Activated T-helper 1 cell treated with Interleukin-2 at 50 U/mL for 16 hours (primary cell): ENCODE data around the gene HDHD5.
"Not testable (repeated sequence)": the region's sequence is repeated elsewhere in the genome, so short reads cannot be mapped to it uniquely, and the experiment has no call there.

Source experiments
- DNase-seq: peaks from one replicate; pipeline ENCODE4 v3.0.0-alpha.2; 2020; ENCODE audit warnings: low read depth

HDHD5 gene

DNA sequence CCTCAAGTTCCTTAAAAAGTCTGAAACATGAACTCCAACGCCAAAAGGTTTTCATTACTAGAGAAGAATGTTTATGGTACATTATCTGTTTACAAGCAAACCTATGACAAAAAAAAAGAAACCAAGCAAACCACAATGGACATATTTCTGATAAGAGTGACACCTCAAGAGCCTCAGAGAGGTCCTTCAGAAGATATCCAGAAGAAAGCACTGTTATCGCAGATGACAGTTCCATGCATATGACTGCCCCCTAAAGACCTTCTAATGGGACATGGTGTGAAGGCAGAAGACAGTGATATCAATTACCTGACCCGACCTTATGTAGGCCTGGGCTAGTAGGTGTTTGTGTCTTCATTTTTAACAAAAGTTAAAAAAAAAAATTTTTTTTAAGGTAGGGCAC lies 3.1 kb downstream of the HDHD5 start:
- DNase-seq, result no peak

DNA sequence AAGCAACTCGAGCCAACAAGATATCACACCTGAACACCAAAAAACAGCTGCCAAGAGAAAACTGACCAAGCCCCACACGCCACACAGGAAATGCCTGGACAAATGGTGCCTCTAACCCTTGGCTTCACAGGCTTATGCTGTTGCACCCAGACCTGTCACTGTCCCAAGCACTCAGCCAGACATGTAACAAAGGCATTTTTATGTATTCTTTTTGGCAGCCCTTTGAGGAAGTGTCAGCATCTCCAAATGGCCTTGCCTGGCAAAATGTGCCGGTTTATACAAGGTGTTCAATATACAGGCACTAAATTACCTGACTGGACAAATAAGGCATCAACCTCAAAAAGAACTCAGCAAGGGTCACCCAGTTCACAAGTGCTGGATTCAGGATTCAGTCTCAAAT lies 6.1 kb downstream of the HDHD5 start:
- DNase-seq, result no peak

DNA sequence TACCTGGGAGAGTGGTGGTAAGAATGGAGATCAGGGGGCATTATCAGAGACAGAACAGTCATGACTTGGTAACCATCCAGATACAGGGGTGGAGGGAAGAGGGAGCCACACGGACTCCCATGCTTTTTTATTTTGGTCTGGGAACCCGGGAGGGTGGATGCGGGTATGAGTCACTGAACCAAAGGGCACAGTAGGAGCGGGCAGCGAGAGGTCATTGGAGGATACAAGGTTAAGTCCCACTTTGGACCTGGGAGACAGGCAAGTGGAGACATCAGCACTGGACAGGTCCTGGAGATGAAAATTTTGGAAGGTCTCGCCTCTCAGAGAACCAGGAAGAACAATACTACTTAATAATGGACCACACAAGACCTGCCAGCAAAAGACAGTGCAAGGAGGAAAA lies 6.7 kb downstream of the HDHD5 start:
- DNase-seq, result no peak

DNA sequence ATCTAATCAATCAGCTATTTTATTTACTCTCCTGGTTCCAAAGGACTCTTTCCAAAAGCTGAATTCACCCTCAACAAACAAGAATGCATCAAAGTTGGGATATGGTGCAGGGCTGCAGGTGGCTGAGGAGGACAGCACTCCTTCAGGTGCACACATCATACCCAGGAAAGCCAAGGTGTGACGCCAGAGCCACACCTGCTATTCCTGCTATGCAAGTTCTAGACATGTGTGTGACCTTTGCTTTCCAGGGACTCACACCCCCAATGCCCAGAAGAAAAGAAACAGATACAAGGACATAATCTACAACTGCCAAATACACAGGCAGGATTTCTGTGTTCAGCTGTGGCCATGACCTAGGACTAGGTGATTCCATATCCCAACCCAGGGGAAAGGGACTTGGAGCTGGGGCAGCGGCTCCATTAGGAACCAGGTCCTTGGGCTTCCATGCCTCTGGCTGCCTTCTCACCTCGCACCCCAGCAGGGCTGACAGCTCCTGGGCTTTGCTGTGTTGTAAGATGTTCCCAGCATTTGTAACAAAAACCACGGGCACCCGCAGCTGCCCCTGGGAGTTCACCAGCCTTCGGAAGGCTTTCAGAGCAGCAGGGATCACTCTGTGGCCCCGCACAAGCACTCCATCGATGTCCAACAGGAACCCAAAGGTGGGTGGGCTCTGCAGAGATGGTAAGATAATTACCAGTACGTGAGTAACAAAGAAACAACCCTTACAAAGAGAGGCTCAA lies 9.8 kb downstream of the HDHD5 start:
- no peak for DNase-seq

DNA sequence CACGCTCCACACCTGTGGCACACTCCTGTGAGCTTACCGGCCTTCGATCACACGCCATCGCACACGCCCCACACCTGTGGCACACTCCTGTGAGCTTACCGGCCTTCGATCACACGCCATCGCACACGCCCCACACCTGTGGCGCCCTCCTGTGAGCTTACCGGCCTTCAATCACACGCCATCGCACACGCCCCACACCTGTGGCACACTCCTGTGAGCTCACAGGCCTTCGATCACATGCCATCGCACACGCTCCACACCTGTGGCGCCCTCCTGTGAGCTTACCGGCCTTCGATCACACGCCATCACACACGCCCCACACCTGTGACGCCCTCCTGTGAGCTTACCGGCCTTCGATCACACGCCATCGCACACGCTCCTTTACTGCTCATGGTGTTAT lies 11.6 kb downstream of the HDHD5 start:
- DNase-seq, result not testable (repeated sequence)

DNA sequence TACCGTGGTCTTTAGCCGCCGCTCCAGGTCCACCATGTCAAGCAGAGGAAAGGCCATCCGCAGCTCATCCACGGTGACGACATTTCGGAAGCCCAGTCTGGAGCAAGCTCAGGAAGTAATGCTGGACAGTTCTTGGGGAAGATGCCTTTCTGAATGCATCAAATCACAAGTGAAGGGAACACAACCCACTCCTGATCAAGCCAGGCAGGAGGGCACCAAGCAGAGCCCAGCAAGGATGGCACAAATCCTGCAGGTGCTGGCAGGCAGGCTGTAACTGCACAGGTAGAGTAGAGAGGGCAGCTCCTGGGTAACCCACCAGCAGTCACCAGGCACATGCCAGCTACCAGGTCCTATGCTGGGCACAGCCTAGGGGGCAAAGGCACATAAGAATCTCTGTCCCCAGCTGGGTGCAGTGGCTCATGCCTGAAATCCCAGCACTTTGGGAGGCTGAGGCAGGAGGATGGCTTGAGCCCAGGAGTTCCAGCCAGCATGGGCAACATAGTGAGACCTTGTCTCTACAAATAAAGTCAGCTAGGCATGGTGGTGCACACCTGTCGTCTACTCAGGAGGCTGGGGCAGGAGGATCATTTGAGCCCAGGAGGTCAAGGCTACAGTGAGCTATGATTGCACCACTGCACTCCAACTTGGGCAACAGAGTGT lies 13.9 kb downstream of the HDHD5 start:
- DNase-seq, result no peak

DNA sequence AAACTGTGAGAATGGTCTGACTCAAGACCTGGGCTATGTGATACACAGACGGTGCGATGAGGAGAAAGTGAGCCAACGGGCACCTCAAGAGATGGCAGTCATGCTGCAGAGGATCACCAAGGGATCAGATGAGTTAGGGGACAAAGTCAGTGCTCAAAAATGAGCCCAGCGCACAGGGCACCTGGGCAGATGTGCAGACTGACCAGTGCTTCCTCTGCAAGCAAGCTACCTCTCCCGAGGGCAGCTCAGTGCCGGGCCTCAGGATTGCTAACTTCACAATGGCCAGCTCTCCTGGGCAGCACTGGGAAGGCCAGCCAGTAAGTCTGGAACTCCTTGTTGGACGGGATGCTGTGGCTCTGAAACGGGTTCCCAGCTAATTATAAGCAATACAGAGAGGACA lies 15.3 kb downstream of the HDHD5 start:
- DNase-seq, result no peak

DNA sequence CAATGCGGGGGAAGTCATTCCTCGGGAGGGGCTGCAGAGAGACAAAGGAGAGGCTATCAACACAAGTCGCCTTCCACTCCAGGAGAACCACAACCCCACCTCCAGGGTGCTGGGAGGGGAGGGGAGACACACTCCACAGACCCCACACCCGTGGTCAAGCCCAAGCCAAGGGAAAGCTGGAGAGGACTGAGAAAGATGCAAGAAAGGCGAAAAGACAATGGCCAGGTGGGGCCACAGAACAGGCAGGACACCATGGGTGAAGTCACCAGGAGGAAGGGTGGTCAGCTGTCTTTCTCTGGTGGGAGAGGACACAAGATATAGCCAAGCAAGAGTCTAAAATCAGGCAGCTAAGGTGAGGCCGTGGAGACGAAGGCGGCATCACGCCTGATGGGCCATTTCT lies 16.0 kb downstream of the HDHD5 start:
- no peak for DNase-seq

DNA sequence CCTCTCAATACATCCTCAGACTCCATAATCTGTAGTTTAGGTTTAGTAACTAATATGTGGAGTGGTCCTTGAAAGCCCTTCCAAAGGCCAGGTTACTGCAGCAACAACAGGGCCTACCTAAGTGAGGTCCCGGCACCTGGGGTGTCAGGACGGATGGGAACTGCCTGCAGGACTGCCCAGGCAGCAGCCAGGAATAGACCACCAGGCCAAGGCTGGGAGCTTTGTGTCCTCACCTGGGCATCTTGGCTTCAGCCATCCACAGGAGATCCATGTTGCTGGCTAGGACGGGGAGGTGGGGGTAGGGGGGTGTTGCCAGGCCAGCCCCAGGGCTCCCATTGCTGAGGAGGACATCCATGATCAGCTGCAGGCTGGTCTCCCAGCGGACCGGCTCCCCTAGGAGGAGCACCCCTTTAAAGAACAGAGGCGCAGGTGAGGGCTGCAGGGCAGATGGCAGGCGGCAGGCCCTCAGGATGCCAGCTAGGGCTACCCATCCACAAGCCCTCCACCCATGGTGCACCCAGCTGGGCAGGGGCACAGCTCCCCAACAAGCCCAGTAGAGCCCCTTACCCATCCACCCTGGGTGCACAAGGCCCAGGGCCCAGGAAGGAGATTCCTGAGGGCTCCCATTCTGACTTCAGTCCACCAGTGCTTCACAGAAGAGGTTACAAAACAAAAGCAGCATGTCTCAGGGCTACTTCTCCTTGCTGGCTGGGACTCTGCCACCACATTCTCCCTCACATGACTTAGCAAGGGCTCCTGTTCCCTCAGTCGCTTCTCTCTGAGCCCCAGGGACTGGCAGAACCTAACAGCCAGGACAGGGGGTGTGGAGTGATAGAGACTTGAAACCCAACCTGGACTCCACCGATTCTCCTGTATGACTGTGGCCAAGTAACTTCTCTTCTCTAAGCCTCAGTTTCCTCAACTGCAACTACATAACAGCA lies 18.0 kb downstream of the HDHD5 start:
- no peak for DNase-seq

DNA sequence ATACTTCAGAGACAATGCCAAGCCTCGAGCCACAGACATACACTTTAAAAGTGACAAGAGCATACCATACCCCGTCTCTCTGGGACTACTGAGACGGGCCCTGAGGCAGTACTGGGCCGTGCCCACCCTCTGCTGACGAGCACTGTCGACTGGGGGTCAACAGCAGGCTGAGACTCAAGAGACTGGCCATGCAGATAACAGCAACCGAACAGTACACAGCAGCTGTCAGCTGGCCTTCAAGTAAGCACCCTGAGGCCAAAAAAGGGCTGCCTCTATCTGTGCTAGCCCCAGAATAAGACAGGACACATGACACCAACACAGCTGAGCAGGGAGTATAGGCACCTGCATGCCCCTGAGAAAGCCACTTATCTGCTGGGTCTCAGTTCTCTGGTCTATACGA lies 19.1 kb downstream of the HDHD5 start:
- no peak for DNase-seq

DNA sequence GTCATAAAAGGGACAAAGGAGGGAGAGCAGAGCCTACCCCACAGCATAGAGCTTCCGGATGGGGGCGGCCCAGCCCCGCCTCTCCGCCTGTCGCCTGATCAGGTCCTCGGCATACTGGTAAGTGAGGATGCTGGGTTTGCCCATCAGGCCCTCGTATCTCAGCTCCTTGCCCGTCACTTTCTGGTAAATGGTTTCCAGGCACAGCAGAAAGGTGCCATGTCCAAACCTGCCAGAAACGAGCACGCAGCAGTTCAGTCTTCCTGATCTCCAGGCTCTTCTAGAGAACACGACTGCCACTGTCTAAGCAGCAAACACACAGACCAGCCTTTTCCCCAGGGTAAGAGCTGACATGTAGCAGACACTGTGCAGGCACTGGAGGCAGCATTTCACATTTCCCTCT lies 20.6 kb downstream of the HDHD5 start:
- no peak for DNase-seq

DNA sequence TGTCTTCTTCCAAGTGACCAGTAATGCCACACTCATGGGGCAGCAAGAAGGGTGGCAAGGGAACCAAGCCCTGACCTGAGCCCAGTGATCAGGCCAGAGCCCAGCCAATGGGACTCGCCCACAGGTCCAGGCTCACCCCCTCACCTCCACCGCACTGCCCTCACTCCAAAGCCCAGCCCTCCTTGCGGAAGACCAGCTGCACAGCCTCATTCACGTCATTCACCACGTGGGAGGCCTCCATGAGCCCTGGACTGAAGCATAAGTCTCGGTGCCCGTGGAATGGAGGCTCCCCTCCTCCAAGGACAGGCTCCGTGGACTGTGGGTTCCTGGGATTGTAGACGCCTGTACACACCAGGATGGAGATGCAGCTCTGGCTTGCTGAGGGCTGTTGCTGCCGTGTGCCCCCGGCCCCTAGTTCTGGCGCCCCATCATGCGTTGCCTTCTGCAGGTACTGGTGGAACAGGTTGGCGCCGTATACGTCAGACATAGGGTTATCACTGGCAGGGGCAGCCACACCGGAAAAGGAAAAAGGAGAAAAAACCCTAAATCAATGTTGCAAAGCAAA lies 21.1 kb downstream of the HDHD5 start:
- no peak for DNase-seq

DNA sequence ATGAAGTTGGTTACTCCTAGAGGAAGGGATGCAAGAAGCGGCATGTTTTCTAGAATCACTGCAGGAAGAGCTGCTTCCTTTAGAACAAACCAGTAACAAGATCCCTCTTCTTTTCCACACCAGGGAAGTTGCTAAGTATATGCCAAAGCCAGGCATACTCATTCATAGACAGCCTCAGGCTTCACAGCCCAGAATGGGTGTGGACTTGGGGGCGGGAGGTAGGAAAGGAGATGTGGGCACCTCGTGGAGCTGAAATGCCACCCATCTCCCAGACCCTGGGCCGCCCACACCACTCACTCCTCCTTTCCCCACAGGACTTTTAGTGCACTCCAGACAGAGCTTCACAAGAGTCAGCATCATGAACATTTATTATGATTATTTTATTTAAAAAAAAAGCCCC lies 21.9 kb downstream of the HDHD5 start:
- no peak for DNase-seq

DNA sequence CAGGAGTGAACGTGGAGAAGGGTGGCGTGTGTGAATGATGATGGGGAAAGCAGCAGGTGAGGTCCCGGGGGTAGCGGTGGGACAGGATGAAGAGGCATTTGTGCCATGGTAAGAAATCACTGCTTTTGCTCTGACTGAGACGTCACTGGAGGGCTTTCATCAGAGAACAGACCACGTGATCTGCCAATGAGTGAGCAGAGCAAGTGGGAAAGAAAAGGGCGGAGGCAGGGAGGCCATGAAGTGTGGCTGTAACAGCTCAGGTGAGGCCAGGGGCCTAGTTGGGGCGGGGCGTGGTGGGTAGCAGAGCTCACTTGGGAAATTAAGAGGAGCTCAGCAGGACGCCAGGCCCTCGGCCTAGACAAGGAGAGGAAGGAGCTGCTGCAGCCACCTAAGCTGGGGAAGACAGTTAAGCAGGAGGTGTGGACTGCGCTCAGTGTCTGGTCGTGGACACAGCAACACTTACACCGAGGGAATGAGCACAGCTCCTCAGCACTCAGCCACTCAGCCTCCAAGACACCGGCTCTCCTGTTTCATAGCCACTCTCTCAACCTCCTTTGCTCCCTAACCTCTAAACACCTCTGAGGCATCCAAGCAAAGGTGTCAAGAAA lies 23.8 kb downstream of the HDHD5 start:
- DNase-seq, result no peak

DNA sequence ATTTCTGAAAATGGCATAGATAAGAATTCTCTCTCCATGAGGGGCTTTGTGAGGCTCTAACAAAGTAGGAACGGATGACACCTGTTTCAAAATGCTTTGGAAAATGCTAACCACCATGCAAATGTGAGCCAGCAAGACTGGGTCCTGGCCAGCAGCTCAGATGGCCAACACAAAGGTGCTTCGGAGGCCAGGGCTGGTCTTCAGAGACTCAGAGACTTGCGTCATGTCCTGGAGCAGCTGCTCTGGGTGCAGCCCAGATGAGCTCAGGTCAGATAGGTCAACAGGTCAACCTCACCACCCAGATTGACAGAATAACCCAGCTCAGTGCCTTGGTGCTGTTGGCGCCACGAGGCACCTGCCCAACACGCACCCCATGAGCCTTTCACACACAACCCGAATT lies 25.9 kb downstream of the HDHD5 start:
- no peak for DNase-seq

DNA sequence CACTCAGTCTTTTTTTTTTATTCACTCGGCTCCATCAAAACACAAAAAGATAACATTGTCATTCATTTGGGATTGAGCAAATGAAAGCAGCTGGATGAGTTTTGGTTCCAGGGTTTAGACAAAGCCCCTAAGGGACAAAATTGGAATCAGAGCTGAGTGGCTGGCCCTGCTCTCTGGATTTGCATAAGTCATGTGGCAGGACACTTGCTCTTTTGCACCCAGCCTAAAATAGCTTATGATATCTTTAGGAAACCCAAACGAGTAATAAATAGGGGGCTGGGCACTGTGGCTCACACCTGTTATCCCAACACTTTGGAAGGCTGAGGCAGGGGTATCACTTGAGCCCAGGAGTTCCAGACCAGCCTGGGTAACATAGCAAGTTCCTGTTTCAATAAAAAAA lies 27.0 kb downstream of the HDHD5 start:
- no peak for DNase-seq

DNA sequence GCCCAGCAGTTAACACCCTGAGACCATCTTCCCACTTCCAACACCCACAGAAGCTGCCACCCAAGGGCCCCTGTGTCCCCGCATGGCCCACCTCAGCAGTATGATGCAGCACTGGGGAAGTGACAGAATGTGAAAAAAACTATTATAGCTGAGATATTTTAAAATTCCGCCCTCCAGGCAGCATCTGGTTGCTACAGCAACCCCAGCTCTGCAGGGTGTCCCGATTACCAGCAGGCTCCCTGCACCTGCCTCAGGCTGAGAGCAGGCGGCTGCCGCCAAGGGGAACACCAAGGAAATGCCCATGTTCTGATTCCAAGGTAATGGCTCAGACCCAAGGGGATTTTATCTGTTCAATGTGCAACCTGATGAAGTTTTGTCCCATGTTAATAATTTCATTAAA lies 27.4 kb downstream of the HDHD5 start:
- DNase-seq, result no peak

DNA sequence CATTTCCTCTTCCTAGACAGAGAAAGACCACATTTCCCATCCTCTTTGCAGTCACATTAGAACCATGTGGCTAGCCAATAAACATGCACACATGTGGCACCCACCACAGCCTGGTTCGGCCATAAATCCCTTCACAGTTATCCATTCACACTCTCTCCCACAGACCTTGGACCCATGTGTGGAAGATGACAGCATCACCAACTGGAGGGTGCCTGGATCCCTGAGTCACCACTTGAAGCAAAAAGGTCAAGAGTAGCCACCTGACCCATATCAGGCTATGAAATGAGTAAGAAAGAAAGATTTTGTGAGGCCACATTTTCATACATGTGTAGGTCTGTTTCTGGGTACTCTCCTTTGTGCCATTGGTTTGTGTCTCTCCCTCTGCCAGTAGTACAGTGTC lies 28.9 kb downstream of the HDHD5 start:
- no peak for DNase-seq

DNA sequence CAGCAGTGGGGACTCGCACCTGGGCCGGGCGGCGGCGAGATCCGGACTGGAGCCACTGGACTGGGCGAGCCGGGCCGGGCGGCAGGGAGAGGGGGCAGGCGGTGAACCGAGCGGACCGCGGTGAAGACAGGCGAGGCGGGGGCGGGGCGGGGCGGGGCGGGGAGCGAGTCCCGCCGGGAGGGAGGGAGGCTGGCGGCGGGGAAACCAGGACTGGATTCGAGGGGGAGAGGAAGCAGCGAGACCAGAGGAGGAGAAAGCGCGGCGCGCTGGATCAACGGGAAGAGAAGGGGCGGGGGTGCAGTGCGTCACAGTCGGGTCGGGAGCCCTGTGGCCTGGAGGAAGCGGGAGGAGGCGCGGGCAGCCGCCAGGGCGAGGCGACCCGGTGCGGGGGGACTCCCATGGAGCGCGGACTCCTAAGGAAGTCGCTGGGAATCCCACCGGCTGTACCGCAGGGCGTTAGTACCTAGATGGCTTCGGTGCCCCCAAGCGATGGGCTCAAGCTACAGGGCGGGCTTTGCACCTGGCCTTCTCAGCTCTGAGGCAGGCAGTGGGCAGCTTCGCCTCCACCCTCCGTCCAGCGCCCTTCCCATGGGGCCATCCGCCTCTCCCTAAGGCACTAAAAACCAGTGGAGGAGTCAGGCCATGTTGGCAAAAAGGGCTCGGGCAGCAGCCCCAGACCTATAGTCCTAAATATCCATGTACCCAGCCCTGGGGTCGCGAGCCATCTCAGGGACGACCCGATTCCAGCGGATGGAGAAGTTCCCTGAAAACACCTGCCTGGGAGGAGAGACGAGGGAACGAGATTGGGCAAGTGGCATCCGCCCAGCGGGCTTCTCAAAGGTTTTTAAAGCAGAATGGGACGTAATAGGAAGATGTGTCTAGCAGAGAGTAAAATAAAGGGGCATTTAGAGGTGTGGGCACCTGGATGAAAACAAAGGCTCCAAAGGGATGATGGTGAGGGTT lies 37.6 kb downstream of the HDHD5 start, which contains the start of gene TMEM121B:
Gene TMEM121B, minus strand, starts transcription at position 128 of the 963 bp plus-strand sequence. CDS start 233 bp downstream, outside the sequence.
- no peak for DNase-seq

DNA sequence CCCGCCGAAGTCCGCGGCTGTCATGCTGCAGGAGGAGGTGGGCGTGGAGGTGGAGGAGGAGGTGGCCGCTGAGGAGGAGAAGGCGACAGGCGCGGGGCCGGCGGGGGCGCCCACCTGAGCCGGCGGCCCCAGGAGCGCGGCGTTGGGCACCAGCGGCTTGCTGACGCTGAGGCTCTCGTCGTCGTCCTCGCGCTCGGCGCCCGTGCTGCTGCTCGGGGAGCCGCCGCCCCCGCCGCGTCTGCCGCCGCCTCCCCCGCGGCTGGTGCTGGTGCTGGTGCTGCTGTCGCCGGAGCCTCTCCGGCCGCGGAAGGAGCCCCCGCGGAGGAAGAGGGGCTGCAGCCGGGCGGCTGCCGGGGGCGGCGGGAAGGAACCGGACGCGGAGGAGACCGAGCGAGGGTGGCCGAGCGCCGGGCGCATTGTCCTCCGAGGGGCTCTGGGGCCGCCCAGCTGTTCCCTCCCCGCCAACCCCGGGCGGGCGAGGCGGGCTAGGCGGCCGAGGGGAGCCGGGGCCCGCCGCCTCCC lies 38.3 kb downstream of the HDHD5 start:
- DNase-seq, result no peak

DNA sequence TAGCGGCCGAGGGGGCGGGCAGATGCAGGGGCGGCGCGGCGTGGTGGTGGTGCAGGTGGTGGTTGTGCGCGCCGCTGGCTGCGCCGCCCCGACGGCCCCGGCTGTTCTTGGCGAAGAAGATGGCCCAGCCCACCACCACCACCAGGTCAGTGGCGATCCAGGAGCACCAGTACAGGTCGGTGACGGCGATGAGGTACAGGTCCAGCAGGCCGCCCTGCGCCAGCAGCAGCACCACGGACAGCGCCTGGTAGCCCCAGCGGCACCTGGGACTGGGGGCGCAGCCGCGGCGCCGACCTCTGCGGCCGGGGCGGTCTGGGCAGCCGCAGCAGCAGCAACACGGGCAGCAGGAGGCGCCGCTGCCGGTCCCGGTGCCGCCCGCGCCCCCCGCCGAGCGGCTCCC lies 38.8 kb downstream of the HDHD5 start:
- peak; percentile 32 for DNase-seq
